Stomach (tissue), 4 donors: Measurements from ENCODE around the gene TOMM40.
A peak's percentile ranks its signal among the peaks of the same experiment; 100 is the strongest.

ENCODE experiments used
- CTCF ChIP-seq, 7 experiments: fragments of 450-650 bp in 4 of 7; fragments of 200-600 bp in 3 of 7; sonication (generic) in 3 of 7; IDR thresholded peaks; one replicate each; pipeline ENCODE4 v1.5.1; 2016 to 2019; ENCODE audit warnings: antibody characterized with exemption in 7 of 7, control low read depth in 2 of 7, mild to moderate bottlenecking in 1 of 7
- EP300 ChIP-seq: sonication (generic); formaldehyde crosslinking; IDR thresholded peaks from one replicate; pipeline ENCODE4 v1.6.1; 2017; ENCODE audit warnings: antibody characterized with exemption
- POLR2A ChIP-seq, 4 donors: fragments of 450-650 bp; IDR thresholded peaks; one replicate each; pipeline ENCODE4 v1.6.1; 2016; ENCODE audit warnings: antibody characterized with exemption in 4 of 4, control low read depth in 2 of 4, mild to moderate bottlenecking in 1 of 4, moderate library complexity in 1 of 4
- POLR2AphosphoS5 ChIP-seq, 3 donors: sonication (generic); formaldehyde crosslinking; IDR thresholded peaks; one replicate each; pipeline ENCODE4 v1.6.1; 2016; ENCODE audit warnings: antibody characterized with exemption in 3 of 3

DNA sequence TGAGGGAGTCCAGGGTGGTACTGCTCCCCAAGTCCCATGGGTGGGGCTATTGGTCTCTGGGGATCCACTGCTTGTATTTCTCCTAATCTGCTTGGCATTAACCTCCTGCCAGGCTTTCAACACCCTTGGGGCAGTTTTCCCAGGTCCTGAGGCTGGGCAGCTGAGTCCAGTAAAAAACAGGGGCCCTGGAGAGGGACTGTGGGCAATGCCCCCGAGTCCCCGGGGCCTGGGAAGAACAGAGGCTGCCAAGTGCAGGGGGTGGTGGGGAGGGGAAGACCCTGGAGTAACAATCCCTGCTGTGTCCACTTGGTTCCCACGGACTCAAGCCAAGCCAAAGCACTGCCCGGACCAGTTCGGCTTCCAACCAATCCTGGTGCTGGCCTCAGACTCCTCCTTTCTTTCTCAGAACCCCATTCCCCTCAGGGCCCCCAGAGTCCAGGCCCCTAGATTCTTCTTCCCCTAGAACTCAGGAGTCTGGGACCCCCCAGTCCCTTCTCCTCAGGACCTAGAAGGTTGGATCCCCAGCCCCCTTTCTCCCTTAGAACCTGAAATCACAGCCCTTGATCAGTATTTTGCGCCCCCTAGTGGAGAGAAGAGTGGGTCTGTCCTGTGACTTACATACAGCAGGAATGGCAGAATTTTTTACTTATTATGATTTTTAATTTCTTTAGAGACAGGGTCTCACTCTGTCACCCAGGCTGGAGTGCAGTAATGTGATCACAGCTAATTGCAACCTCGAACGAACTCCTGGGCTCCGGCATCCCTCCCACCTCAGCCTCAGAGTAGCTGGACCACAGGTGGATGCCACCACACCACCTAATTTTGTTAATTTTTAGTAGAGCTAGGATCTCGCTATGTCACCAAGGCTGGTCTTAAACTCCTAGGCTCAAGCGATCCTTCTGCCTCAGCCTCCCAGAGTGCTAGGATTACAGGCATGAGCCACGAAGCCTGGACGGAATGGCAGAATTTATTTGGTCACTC lies 60.4 kb downstream of the TOMM40 start:
- TF ChIP-seq POLR2A (IDR thresholded peaks at IDR 0.05), result no peak
- TF ChIP-seq CTCF (IDR thresholded peaks at IDR 0.05), result peak in 5 of 7 experiments; percentile 64 to 97 (median 83)
- TF ChIP-seq EP300, result no peak
- no peak for TF ChIP-seq POLR2AphosphoS5 (IDR thresholded peaks at IDR 0.05)
